Right kidney (tissue), 1 donor: Measurements from ENCODE around the gene SPTLC3.

ENCODE experiments used
- DNase-seq: peaks from one replicate; pipeline ENCODE4 v3.0.0-alpha.2; 2016

Gene SPTLC3

DNA sequence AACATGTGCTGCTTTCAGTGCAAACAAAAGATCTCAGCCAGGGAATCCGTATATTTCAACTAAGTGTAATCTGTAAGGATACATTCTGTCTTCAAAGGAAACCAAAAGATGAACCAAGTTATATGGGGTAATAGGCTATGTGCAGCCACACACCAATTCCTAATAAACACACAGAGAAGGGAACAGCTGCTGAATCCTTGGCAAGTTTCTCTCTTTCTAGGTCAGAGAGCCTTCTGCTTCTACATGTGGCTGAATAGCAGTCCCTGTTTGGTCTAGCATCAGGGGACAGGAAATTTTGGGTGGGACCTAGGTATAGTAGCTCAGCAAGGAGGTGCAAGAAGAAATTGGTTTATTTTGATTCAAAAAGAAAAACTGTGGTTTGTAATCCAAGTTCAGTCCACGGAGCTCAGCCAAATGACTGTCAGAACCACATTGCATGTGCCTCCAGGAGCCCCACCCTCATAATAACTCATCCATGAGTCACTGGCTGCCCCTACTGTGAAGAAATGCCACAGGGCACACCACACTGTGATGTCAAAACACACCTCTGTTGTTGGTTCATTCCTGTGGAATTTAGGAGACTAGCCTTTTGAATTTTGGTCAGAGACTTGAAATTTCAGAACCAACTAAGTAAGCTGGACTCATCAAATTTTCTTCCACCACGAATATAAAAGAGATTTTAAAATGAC lies 21.1 kb downstream of the SPTLC3 start:
- DNase-seq, result no peak

DNA sequence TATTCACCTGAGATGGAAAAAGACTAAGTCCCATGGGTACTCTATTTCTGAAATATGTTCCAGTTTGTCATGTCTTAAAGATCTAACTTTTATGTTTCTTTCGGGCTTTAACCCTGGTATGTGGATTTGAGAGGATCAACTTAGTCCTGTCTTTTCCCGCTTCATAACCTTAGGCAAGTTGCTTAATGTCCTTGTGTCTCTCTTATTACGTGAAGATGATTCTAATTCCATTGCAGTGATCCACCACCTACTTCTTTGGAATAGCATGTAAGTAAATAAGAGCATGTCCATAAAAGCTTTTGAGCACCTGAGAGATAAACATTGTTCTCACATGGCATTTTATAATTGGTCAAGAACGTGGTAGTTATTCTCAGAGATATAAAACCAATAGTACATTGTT lies 23.0 kb downstream of the SPTLC3 start:
- DNase-seq, result no peak

DNA sequence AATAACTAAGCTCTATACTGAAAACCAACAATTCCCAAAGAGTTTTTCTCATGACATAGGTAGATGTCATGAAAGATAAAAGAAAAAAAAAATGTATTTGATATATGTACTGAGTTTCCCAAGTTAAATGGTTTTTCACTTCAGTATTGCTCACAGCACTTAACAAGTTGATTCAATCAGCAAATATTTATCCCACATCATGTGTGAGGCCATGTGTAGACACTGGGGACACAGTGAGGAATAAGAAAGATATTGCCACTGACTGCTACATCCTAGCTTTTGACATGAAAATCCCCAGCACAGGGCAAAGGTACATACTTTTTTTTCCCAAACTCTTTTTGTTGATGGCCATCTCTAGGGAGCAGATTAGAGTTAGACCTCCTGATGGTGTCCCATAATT lies 25.3 kb downstream of the SPTLC3 start:
- no peak for DNase-seq

- DNase-seq, result no peak
These were observed 26.2 kb downstream of the SPTLC3 start for GRCh38 chr20:13034936-13035335.

DNA sequence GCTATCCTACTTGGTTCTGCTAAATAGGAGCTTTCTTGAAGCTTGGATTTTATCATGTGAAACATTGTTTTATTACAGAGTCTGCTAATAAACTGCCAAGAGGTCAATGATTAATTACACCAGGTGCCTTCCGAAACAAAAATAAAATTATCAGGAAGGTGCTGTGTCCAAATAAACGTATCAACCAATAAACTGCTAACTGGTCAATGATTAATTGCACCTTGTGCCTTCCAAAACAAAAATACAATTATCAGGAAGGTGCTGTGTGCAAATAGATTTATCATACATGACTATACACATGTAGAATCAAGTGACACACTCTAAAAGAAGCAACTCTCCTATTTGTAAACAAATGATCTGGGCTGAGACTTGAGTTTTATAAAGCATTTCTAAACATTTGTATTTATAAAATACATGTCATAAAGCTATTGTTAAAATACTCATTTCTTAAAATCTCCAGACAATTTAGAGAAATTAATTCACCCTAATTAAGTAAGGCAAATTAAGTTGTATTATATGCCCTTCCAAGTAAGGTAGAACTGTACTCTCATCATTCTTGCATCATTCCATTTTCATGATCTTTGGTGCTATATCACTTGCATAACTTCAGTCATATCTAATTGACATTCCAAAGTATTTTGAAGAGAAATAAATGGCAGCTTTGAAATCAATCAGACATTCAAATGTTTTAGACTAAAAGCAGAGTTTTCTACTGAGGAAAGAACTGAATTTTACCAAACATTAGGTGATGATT lies 26.8 kb downstream of the SPTLC3 start:
- no peak for DNase-seq

DNA sequence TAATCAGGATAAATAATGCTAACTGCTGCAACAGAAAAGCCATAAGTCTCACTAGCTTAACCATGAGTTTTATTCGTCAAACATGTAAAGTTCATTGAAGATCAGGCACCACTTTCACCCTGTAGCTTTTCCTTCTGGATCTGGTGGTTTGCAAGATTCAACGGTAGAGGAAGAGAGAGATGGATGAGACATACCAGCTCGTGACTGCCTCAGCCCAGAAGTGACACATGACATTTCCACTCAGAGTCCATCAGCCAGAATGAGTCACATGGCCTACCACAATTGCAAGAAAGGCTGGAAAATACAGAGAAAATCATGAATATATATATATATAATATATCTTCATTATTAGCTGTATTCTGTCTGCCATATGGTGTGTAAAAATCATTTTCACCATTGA lies 29.0 kb downstream of the SPTLC3 start:
- no peak for DNase-seq

- no peak for DNase-seq
These were observed 33.0 kb downstream of the SPTLC3 start for GRCh38 chr20:13041574-13042457.

DNA sequence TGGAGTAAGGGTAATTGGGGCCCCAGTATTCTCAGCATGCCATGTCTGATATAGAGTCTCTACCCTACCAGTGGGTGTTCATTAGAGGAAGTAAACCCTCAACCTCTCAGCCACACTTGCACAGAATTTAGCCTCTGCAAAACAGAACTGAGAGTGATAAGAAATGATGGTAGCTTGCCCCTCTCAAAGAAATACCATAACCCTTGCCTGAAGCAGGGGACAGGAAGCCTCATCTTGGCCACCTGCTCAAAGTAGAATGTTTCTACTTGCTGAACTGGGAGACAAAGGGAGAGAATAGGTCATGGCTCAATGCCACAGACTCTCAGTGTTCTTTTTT lies 33.7 kb downstream of the SPTLC3 start:
- no peak for DNase-seq

DNA sequence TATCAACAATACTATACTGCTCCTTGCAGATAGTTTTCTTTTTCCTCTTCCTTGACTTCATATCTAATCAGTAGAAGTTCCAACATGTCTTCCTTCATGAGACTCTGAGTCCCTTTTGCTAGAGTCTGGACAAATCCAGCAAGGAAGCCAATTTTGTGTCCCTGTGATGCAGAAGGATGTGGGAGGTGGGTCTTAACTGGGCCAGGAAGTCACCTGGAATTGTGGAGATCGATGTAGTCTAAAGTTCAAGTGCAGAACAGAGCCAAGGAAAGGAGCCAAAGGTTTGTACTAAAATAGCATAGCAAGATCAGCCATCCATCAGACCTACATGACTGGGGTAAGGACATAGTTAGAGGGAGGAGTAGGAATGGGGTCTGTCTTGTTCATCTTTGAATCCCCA lies 37.6 kb downstream of the SPTLC3 start:
- DNase-seq, result no peak

- DNase-seq, result no peak
These were observed 45.2 kb downstream of the SPTLC3 start for GRCh38 chr20:13054011-13054410.

DNA sequence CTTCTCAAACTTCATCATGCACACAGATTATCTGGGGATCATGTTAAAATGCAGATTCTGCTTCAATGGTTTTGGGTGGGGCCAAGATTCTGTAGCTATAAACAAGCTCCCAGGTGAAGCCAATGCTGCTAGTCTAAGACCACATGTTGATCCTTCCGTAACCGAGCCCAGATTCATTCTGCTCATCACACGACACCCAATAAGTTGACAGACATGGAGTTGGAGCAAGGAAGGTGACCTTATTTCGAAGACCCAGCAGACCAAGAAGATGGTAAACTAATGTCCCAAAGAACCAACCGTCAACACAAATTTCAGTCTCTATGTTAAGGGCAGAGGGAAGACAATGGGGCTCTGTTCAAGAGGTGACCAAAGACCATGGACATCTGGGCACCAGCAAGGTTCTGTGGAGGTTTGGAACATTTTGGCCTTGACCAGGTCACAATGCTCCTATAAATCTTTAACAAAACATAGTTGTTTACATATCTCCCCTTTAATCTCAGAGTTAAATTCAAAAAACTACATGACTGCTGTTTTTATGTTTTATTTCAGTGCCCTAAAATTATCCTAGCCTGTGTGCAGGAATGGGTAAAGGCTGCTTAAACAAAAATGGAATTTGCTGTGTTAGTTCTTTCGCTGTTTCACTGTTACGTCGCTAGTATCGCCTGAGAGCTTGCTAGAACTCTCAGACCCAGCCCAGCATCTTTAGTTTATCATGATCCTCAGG lies 50.1 kb downstream of the SPTLC3 start:
- DNase-seq, result no peak

DNA sequence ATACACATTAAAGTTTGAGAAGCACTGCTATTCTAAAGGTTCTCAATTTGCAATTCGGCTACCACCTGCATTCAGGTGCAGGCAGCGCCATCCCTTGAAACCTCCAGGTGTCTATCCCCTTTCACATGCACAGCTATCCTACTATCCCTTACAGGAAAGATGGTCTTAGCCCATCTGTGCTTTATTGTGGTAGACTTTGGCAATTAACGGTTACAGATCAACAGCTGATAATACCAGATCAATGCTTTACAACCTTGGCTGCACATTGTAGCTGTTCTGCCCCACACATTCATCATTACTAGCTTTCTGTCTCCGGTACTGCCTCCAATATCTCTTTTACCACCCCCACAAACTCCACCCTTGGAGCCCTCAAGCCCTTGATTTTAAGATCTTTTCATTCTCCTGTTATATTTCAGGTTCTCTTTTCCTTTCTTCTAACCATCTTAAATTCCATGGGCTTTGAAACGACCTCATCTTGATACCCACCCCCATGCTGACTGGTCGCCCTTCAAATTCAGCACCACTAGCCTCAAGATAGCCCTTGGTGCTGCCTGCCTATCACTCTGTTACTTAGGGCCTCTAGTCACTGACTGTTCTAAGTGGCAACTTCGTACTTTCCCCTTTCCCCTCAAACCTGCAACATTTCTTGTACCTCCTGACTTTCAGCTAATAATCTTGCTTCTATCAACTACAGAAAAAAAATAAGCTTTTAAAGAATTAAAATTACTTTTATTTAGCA lies 50.8 kb downstream of the SPTLC3 start:
- no peak for DNase-seq

GRCh38 chr20:13060327-13060726 lies 51.6 kb downstream of the SPTLC3 start:
- DNase-seq, result no peak

DNA sequence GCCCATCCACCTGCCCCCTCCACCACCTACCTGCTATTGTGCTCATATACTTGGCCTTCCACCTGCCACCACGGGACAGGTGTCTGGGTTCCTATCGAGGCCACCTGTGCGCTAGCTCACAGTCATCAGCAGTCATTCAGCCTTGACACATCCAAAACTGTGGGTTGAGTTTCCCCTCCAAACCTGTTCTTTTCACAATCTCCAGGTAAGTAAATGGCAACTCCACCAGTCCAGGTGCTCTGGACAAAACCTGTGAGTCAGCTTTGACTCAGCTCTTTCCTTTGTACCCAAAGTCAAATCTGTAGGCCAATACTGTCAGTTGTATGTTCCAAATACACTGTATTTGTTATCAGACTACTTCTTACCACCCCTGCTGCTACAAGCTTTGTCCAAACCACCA lies 52.6 kb downstream of the SPTLC3 start:
- no peak for DNase-seq

DNA sequence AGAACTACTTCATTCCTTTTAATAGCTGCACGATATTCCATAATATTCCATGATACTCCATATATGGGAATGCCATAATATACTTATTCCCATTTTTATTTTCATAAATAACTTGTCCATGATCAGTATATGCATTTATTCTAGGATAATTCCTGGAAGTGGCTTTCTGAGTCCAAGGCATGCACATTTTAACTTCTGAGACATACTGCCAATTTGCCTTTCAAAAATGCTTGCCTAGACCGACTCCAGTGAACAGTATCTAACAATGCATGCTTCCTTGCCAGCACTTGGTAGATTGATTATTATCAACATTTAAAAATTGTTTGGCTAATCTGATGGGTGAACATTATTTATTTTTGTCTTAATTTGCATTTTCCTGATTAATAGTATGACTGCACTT lies 54.0 kb downstream of the SPTLC3 start:
- no peak for DNase-seq

- DNase-seq, result no peak
These were observed 59.6 kb downstream of the SPTLC3 start for GRCh38 chr20:13068336-13068735.

- no peak for DNase-seq
These were observed 73.1 kb downstream of the SPTLC3 start for GRCh38 chr20:13081877-13082276.

GRCh38 chr20:13082378-13082777 lies 73.6 kb downstream of the SPTLC3 start:
- DNase-seq, result no peak

DNA sequence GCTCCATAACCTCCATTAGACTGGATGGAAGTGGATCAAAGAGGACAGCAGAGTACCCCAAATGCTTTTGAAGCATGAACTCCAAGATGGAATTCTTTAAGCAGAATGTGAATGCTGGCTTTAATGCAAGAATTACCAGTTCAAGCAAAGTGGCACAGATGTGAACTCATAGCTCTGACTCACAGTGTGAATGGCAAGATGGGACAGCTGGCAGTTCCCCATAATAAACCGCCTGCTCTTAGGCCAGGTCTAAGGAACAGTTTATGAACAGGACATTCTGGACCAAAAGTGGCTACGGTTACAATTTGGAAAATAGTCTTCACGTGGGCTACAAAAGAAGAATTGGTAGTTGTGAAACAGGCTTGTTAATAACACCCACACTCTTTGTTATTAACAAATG lies 76.5 kb downstream of the SPTLC3 start:
- DNase-seq, result no peak

DNA sequence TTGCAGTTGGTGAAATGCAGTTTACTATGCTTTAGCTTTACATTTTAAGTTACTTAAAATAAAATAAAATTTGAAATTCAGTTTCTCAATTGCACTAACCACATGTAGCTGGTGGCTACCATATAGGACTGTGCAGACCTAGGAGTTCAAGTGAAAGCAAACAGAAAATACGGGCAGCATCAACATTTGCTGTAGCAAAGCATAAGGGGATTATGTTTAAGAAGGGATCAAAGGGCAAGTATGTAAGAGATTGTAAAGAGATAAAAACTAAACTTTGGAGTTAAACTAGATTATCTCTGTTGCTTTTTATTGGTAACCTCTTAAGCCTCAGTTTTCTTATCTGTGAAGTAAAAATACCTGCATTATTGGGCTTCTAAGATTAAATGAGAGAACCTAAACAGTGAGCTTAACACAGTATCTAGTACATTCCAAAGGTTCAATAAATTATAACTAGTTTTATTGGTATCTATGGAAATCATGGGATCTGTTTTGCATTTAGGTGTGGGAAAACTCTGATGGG lies 81.2 kb downstream of the SPTLC3 start:
- DNase-seq, result no peak

- DNase-seq, result no peak
These were observed 83.3 kb downstream of the SPTLC3 start for GRCh38 chr20:13092111-13092510.

DNA sequence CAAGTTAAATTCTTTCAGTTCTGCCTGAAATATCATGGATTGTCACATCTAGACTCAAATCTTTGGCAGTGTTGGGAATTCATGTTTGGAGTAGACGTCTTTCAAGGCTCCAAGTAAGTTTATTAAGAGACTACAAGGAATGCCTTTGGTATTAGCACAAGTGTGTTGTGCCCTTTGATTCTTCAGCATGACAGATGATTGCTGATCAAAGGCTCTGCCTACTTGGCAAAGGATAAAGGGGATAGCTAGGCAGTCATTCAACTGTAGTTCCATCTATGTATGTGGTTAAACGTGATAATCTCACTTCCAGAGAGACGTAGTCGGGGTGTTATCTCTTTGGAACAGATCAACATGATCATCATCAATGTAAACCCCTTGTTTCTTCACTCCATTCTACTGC lies 86.2 kb downstream of the SPTLC3 start:
- no peak for DNase-seq
